Hematopoietic multipotent progenitor cell treated with erythropoietin and hydrocortisone succinate and interleukin-3 and kit ligand, for 17 days (in vitro differentiated cells): Measurements from ENCODE around the gene COG6.

Experiments used
- DNase-seq: peaks from one replicate; pipeline ENCODE4 v3.0.0-alpha.2; 2015; ENCODE audit warnings: low spot score

The COG6 gene

GRCh38 chr13:39770221-39771090 lies 115.0 kb downstream of the COG6 start:
- DNase-seq: no peak

- DNase-seq: no peak
Observed at GRCh38 chr13:39773833-39774232, 118.4 kb downstream of the COG6 start.

- DNase-seq: no peak
Observed at GRCh38 chr13:39776439-39776838, 121.0 kb downstream of the COG6 start.

GRCh38 chr13:39777021-39777420 lies 121.6 kb downstream of the COG6 start:
- no peak for DNase-seq

GRCh38 chr13:39777527-39778061 lies 122.1 kb downstream of the COG6 start:
- DNase-seq: no peak

GRCh38 chr13:39779337-39780265 lies 124.1 kb downstream of the COG6 start:
- DNase-seq: no peak

GRCh38 chr13:39780711-39781110 lies 125.2 kb downstream of the COG6 start:
- no peak for DNase-seq

GRCh38 chr13:39781381-39781780 lies 125.9 kb downstream of the COG6 start:
- DNase-seq: no peak

GRCh38 chr13:39783051-39783450 lies 127.6 kb downstream of the COG6 start:
- no peak for DNase-seq

GRCh38 chr13:39784347-39784746 lies 128.9 kb downstream of the COG6 start:
- no peak for DNase-seq

- DNase-seq: no peak
Observed at GRCh38 chr13:39786091-39786490, 130.6 kb downstream of the COG6 start.

GRCh38 chr13:39787086-39787487 lies 131.6 kb downstream of the COG6 start:
- DNase-seq: no peak

- no peak for DNase-seq
Observed at GRCh38 chr13:39788102-39788501, 132.6 kb downstream of the COG6 start.

GRCh38 chr13:39789451-39789850 lies 134.0 kb downstream of the COG6 start:
- no peak for DNase-seq
